PC-3 (cell line): ENCODE measurements around the gene ARHGEF16. TPM values are rescaled to one million over a fixed set of nuclear protein-coding genes. Genes with fewer than 3 reads are reported as not detected.

ENCODE experiments used
- ATAC-seq: fragments of 200-7000 bp; cut with Tn5 transposase; 2 replicates; pipeline ENCODE4 v1.9.1; 2020; ENCODE audit warnings: mild to moderate bottlenecking, moderate library complexity
- BruUV-seq: library from RNA; stranded (reverse); fragments of 400-500 nt; replicated peaks from 2 replicates; lab custom pipeline; 2021; lab: Mats Ljungman, UMichigan
- CTCF ChIA-PET: fragments of 300-600 bp; sonication (Branson Sonifier 250); formaldehyde crosslinking; loops from one replicate; lab custom pipeline; 2022; ENCODE audit warnings: antibody characterized with exemption; lab: Charles Lee
- POLR2A ChIA-PET: fragments of 300-600 bp; sonication (Branson Sonifier 250); formaldehyde crosslinking; loops from one replicate; lab custom pipeline; 2022; ENCODE audit warnings: antibody characterized with exemption; ENCODE audit not compliant: unreplicated experiment; lab: Charles Lee
- DNase-seq: peaks from one replicate; pipeline ENCODE4 v3.0.0-alpha.2; 2015
- H2AFZ ChIP-seq: fragments of 300-600 bp; sonication (generic); 2 replicates; pipeline ENCODE4 v1.6.0; 2016; ENCODE audit warnings: antibody characterized with exemption, low read length
- H3F3A ChIP-seq: fragments of 300-600 bp; sonication (generic); one replicate; pipeline ENCODE4 v1.6.0; 2017; ENCODE audit warnings: antibody characterized with exemption, low read length, control low read depth, mild to moderate bottlenecking; ENCODE audit not compliant: unreplicated experiment
- H3K27ac ChIP-seq: fragments of 300-600 bp; sonication (generic); 2 replicates; pipeline ENCODE4 v1.5.1; 2016; ENCODE audit warnings: mild to moderate bottlenecking, low read length
- H3K27me3 ChIP-seq: fragments of 300-600 bp; sonication (generic); 2 replicates; pipeline ENCODE4 v1.6.1; 2016; ENCODE audit warnings: low read length, mixed read lengths
- H3K36me3 ChIP-seq: fragments of 300-600 bp; sonication (generic); 2 replicates; pipeline ENCODE4 v1.6.1; 2016; ENCODE audit warnings: low read depth, mixed run types, low read length, mixed read lengths
- H3K4me1 ChIP-seq: fragments of 300-600 bp; sonication (generic); 2 replicates; pipeline ENCODE4 v1.5.1; 2016; ENCODE audit warnings: low read length; ENCODE audit not compliant: insufficient read depth
- H3K4me2 ChIP-seq: fragments of 300-600 bp; sonication (generic); 2 replicates; pipeline ENCODE4 v1.6.0; 2016; ENCODE audit warnings: low read length
- H3K4me3 ChIP-seq: fragments of 300-600 bp; sonication (generic); 2 replicates; pipeline ENCODE4 v1.5.1; 2016; ENCODE audit warnings: mild to moderate bottlenecking, low read length, mixed read lengths
- H3K79me2 ChIP-seq: fragments of 300-600 bp; sonication (generic); 2 replicates; pipeline ENCODE4 v1.6.1; 2017; ENCODE audit warnings: low read length, mixed read lengths
- H3K9ac ChIP-seq: fragments of 300-600 bp; sonication (generic); 2 replicates; pipeline ENCODE4 v1.6.0; 2016; ENCODE audit warnings: mild to moderate bottlenecking, low read length
- H3K9me2 ChIP-seq: fragments of 300-600 bp; sonication (generic); replicated peaks from 2 replicates; pipeline ENCODE4 v1.6.1; 2016; ENCODE audit warnings: mixed run types, low read length, mixed read lengths
- H3K9me3 ChIP-seq: fragments of 300-600 bp; sonication (generic); 2 replicates; pipeline ENCODE4 v1.6.1; 2016; ENCODE audit warnings: low read length, mixed read lengths
- H4K20me1 ChIP-seq: fragments of 300-600 bp; sonication (generic); 2 replicates; pipeline ENCODE4 v1.6.1; 2016; ENCODE audit warnings: low read length, mixed read lengths
- CTCF ChIP-seq: fragments of 300-600 bp; sonication (generic); conservative IDR thresholded peaks from 2 replicates; pipeline ENCODE4 v1.5.1; 2017; ENCODE audit warnings: antibody characterized with exemption, low read depth, mild to moderate bottlenecking, low read length
- EZH2 ChIP-seq: fragments of 300-600 bp; sonication (generic); IDR thresholded peaks from one replicate; pipeline ENCODE4 v1.6.1; 2017; ENCODE audit warnings: antibody characterized with exemption, mild to moderate bottlenecking, low read length; ENCODE audit not compliant: unreplicated experiment
- EZH2phosphoT487 ChIP-seq: fragments of 300-600 bp; sonication (generic); IDR thresholded peaks from 2 replicates; pipeline ENCODE4 v1.6.1; 2018; ENCODE audit warnings: mild to moderate bottlenecking, antibody characterized with exemption, low read length, borderline replicate concordance
- intact Hi-C: fragments of 100-400 bp; cut with micrococcal nuclease; formaldehyde crosslinking; loops from 2 replicates; pipeline ENCODE4 v1.9.0; 2023
- total RNA-seq: library from RNA; depleted of rRNA; stranded (reverse); fragments of >200 nt; gene quantifications from 2 replicates; pipeline ENCODE4 v1.2.3, GENCODE V29; 2014

ARHGEF16 gene
- total RNA-seq, 1 experiment from 2014 or later = 54.3 TPM

- Histone ChIP-seq H3K9ac (no peak overlapping the region), H3K36me3 (no peaks in the 10 kb centered on the region), H3F3A (no peaks in the 10 kb centered on the region), H3K4me3 (no peak overlapping the region), H3K79me2 (no peaks in the 10 kb centered on the region), H3K27me3 (no peaks in the 10 kb centered on the region), H3K27ac (no peak overlapping the region), H3K9me3 (no peaks in the 10 kb centered on the region), H3K4me1 (no peaks in the 10 kb centered on the region), H3K4me2 (no peak overlapping the region), H2AFZ (no peak overlapping the region), H4K20me1 (no peaks in the 10 kb centered on the region), H3K9me2 (no peaks in the 10 kb centered on the region)
- no TSS peak for BruUV-seq
- ATAC-seq (no peak), DNase-seq (no peak)
- POLR2A ChIA-PET = no interaction called here
- CTCF ChIA-PET = no interaction called here
- no peak for TF ChIP-seq CTCF
- TF ChIP-seq EZH2 = no peak
- no peak for TF ChIP-seq EZH2phosphoT487
- intact Hi-C loops = no loop called here
These were observed 61.5 kb downstream of the ARHGEF16 start for GRCh38 chr1:3515774-3516480.

- BruUV-seq = no TSS peak
These were observed 62.0 kb downstream of the ARHGEF16 start for GRCh38 chr1:3516481-3516869.

More at GRCh38 chr1:3516481-3516869, 62.0 kb downstream of the ARHGEF16 start:
- intact Hi-C loops = no loop called here
- H3K4me2 ChIP-seq = no peak overlapping the region
- no peaks in the 10 kb centered on the region for H3K4me1 ChIP-seq
- no peak for DNase-seq
- no peak overlapping the region for H3K9ac ChIP-seq
- H3K27me3 ChIP-seq = no peaks in the 10 kb centered on the region
- no peaks in the 10 kb centered on the region for H3K9me2 ChIP-seq
- CTCF ChIA-PET = no interaction called here
- no peak for ATAC-seq
- H3F3A ChIP-seq = no peaks in the 10 kb centered on the region
- H3K79me2 ChIP-seq = no peaks in the 10 kb centered on the region
- H3K27ac ChIP-seq = no peak overlapping the region
- no peak overlapping the region for H3K4me3 ChIP-seq
- no peaks in the 10 kb centered on the region for H3K36me3 ChIP-seq
- H2AFZ ChIP-seq = no peak overlapping the region
- H4K20me1 ChIP-seq = no peaks in the 10 kb centered on the region
- TF ChIP-seq EZH2 (no peak), CTCF (no peak), EZH2phosphoT487 (no peak)
- POLR2A ChIA-PET = no interaction called here
- no peaks in the 10 kb centered on the region for H3K9me3 ChIP-seq
